Measurements from ENCODE around the gene ALK.

- TF ChIP-seq REST (IDR thresholded peaks at IDR 0.05) (no peak), RCOR1 (IDR thresholded peaks at IDR 0.05; ENCODE audit: low read depth, low read length) (no peak), RAD21 (conservative IDR thresholded peaks at IDR 0.05 in 1 of 2, IDR thresholded peaks at IDR 0.05 in 1 of 2) (no peak), CTCF (IDR thresholded peaks at IDR 0.05) (no peak), MAX (IDR thresholded peaks at IDR 0.05) (no peak), CEBPB (IDR thresholded peaks at IDR 0.05) (no peak), POLR2A (IDR thresholded peaks at IDR 0.05; ENCODE audit: low read length) (no peak), SREBF2 (IDR thresholded peaks at IDR 0.05) (no peak), FOSB (CRISPR knock-in tag; IDR thresholded peaks at IDR 0.05) (no peak), RARB (CRISPR knock-in tag; IDR thresholded peaks at IDR 0.05) (no peak)
Measured at GRCh38 chr2:29616569-29616968, 304.8 kb downstream of the ALK start.

Measured in A549 (cell line).